Neural crest cell (in vitro differentiated cells): ENCODE measurements around the gene SPDYE3. TPM values are rescaled to one million over a fixed set of nuclear protein-coding genes. Genes with fewer than 3 reads are reported as not detected.
"Not testable (repeated sequence)": the region's sequence is repeated elsewhere in the genome, so short reads cannot be mapped to it uniquely, and the experiment has no call there.

ENCODE experiments used
- DNase-seq: peaks from one replicate; pipeline ENCODE4 v3.0.0; 2021; ENCODE audit warnings: low read depth, mixed read lengths, low spot score
- H3K27ac Mint-ChIP-seq: one replicate; pipeline ENCODE4 v1.8.0; 2021; ENCODE audit warnings: mild to moderate bottlenecking, mixed read lengths; ENCODE audit not compliant: unreplicated experiment
- H3K27me3 Mint-ChIP-seq: 2 replicates; pipeline ENCODE4 v1.8.0; 2021; ENCODE audit warnings: low read depth, mild to moderate bottlenecking, mixed read lengths
- H3K36me3 Mint-ChIP-seq: 2 replicates; pipeline ENCODE4 v1.8.0; 2021; ENCODE audit warnings: low read depth, mild to moderate bottlenecking, mixed read lengths
- H3K4me1 Mint-ChIP-seq: 2 replicates; pipeline ENCODE4 v1.8.0; 2021; ENCODE audit warnings: mixed read lengths
- H3K4me3 Mint-ChIP-seq: one replicate; pipeline ENCODE4 v1.8.0; 2021; ENCODE audit warnings: mild to moderate bottlenecking, mixed read lengths
- H3K9me3 Mint-ChIP-seq: 2 replicates; pipeline ENCODE4 v1.8.0; 2021; ENCODE audit warnings: mixed read lengths
- CTCF ChIP-seq: fragments of 200-600 bp; sonication (generic); conservative IDR thresholded peaks from 2 replicates; pipeline ENCODE4 v1.5.0; 2021; ENCODE audit warnings: antibody characterized with exemption, mild to moderate bottlenecking
- total RNA-seq: library from RNA; stranded (reverse); gene quantifications from 2 replicates; pipeline ENCODE4 v1.2.1, GENCODE V29; 2021

The SPDYE3 gene
- total RNA-seq, 1 donor from 2014 or later, result not detected

- no peak for DNase-seq
- Mint-ChIP-seq H3K4me3 (no peak overlapping the region), H3K9me3 (no peaks in the 10 kb centered on the region), H3K36me3 (peaks cover 28% of the 10 kb centered on the region), H3K4me1 (no peaks in the 10 kb centered on the region), H3K27me3 (no peaks in the 10 kb centered on the region), H3K27ac (no peak overlapping the region)
- no peak for TF ChIP-seq CTCF
Observed at GRCh38 chr7:100363098-100363497, 55.6 kb downstream of the SPDYE3 start.

- DNase-seq, H3K27ac Mint-ChIP-seq, H3K9me3 Mint-ChIP-seq, H3K4me3 Mint-ChIP-seq, H3K27me3 Mint-ChIP-seq, H3K4me1 Mint-ChIP-seq: not testable (repeated sequence)
- H3K36me3 Mint-ChIP-seq, result peaks cover 28% of the 10 kb centered on the region
Observed at GRCh38 chr7:100363797-100364196, 56.3 kb downstream of the SPDYE3 start.

GRCh38 chr7:100364480-100364879, 57.0 kb downstream of the SPDYE3 start:
- DNase-seq, result no peak
- H3K36me3 Mint-ChIP-seq, result peaks cover 28% of the 10 kb centered on the region
- no peak overlapping the region for H3K27ac Mint-ChIP-seq
- no peaks in the 10 kb centered on the region for H3K4me1 Mint-ChIP-seq
- no peaks in the 10 kb centered on the region for H3K9me3 Mint-ChIP-seq
- H3K4me3 Mint-ChIP-seq, result no peak overlapping the region
- TF ChIP-seq CTCF, result no peak
- no peaks in the 10 kb centered on the region for H3K27me3 Mint-ChIP-seq

- H3K9me3 Mint-ChIP-seq, H3K27me3 Mint-ChIP-seq, H3K27ac Mint-ChIP-seq, DNase-seq, H3K4me3 Mint-ChIP-seq, H3K4me1 Mint-ChIP-seq: not testable (repeated sequence)
- peaks cover 25% of the 10 kb centered on the region for H3K36me3 Mint-ChIP-seq
Observed at GRCh38 chr7:100365998-100366367, 58.5 kb downstream of the SPDYE3 start.

- no peak overlapping the region for H3K27ac Mint-ChIP-seq
- peaks cover 25% of the 10 kb centered on the region for H3K36me3 Mint-ChIP-seq
- H3K27me3 Mint-ChIP-seq, result peaks cover 2% of the 10 kb centered on the region
- H3K4me1 Mint-ChIP-seq, result peaks cover 11% of the 10 kb centered on the region
- no peak for TF ChIP-seq CTCF
- H3K4me3 Mint-ChIP-seq, result no peak overlapping the region
- H3K9me3 Mint-ChIP-seq, result no peaks in the 10 kb centered on the region
- DNase-seq, result no peak
Observed at GRCh38 chr7:100366411-100367250, 59.1 kb downstream of the SPDYE3 start.

GRCh38 chr7:100367251-100367620, 59.7 kb downstream of the SPDYE3 start:
- Mint-ChIP-seq H3K9me3 (no peaks in the 10 kb centered on the region), H3K4me1 (peaks cover 11% of the 10 kb centered on the region), H3K36me3 (peaks cover 20% of the 10 kb centered on the region), H3K4me3 (no peak overlapping the region), H3K27ac (no peak overlapping the region), H3K27me3 (peaks cover 2% of the 10 kb centered on the region)
- TF ChIP-seq CTCF, result no peak
- DNase-seq, result no peak
